Right forelimb (tissue), 1 donor: ENCODE data around the gene DNAJC10.
A peak's percentile ranks its signal among the peaks of the same experiment; 100 is the strongest.
"Not testable (repeated sequence)": the region's sequence is repeated elsewhere in the genome, so short reads cannot be mapped to it uniquely, and the experiment has no call there.

Experiments
- DNase-seq: peaks from one replicate; pipeline ENCODE4 v3.0.0-alpha.2; 2018

Gene DNAJC10

GRCh38 chr2:182715892-182716649, at the start of gene DNAJC10:
TSS of gene DNAJC10 (plus strand) at chr2:182716257. CDS start at chr2:182718087, 1,830 bp downstream.
- peak; percentile 93 for DNase-seq

- no peak for DNase-seq
Observed at GRCh38 chr2:182666674-182667314, 49.3 kb upstream of the DNAJC10 start.

- no peak for DNase-seq
Observed at GRCh38 chr2:182667315-182667695, 48.8 kb upstream of the DNAJC10 start.

- no peak for DNase-seq
Observed at GRCh38 chr2:182668671-182669070, 47.4 kb upstream of the DNAJC10 start.

- DNase-seq, result no peak
Observed at GRCh38 chr2:182672466-182673165, 43.4 kb upstream of the DNAJC10 start.

GRCh38 chr2:182680837-182681236, 35.2 kb upstream of the DNAJC10 start:
- DNase-seq, result no peak

- no peak for DNase-seq
Observed at GRCh38 chr2:182682210-182682609, 33.8 kb upstream of the DNAJC10 start.

- DNase-seq, result no peak
Observed at GRCh38 chr2:182685559-182685958, 30.5 kb upstream of the DNAJC10 start.

- DNase-seq, result not testable (repeated sequence)
Observed at GRCh38 chr2:182686763-182687162, 29.3 kb upstream of the DNAJC10 start.

GRCh38 chr2:182694189-182694588, 21.9 kb upstream of the DNAJC10 start:
- DNase-seq, result no peak

GRCh38 chr2:182695776-182696175, 20.3 kb upstream of the DNAJC10 start:
- no peak for DNase-seq

- no peak for DNase-seq
Observed at GRCh38 chr2:182698671-182699070, 17.4 kb upstream of the DNAJC10 start.

- DNase-seq, result no peak
Observed at GRCh38 chr2:182705761-182706160, 10.3 kb upstream of the DNAJC10 start.

- DNase-seq, result no peak
Observed at GRCh38 chr2:182706751-182707150, 9.3 kb upstream of the DNAJC10 start.

GRCh38 chr2:182713601-182714000, 2.5 kb upstream of the DNAJC10 start:
- no peak for DNase-seq

- no peak for DNase-seq
Observed at GRCh38 chr2:182715121-182715891, 751 bp upstream of the DNAJC10 start.

GRCh38 chr2:182716650-182716979, 558 bp downstream of the DNAJC10 start:
- DNase-seq, result no peak

GRCh38 chr2:182717416-182717815, 1.4 kb downstream of the DNAJC10 start:
- no peak for DNase-seq

- no peak for DNase-seq
Observed at GRCh38 chr2:182717816-182718215, 1.8 kb downstream of the DNAJC10 start.

- no peak for DNase-seq
Observed at GRCh38 chr2:182718459-182718858, 2.4 kb downstream of the DNAJC10 start.

GRCh38 chr2:182719116-182719515, 3.1 kb downstream of the DNAJC10 start:
- DNase-seq, result not testable (repeated sequence)

- no peak for DNase-seq
Observed at GRCh38 chr2:182724656-182725055, 8.6 kb downstream of the DNAJC10 start.

- no peak for DNase-seq
Observed at GRCh38 chr2:182726473-182726872, 10.4 kb downstream of the DNAJC10 start.
